HG02973 (cell line): ENCODE measurements around the gene LCAT.
"Not testable (repeated sequence)": the region's sequence is repeated elsewhere in the genome, so short reads cannot be mapped to it uniquely, and the experiment has no call there.

Experiments
- ATAC-seq: cut with Tn5 transposase; IDR thresholded peaks from one replicate; pipeline ENCODE4 v1.9.1; 2021; ENCODE audit warnings: moderate library complexity; ENCODE audit not compliant: unreplicated experiment

The LCAT gene

GRCh38 chr16:67933805-67934204, 10.1 kb downstream of the LCAT start:
- ATAC-seq = no peak

- no peak for ATAC-seq
Observed at GRCh38 chr16:67932462-67932840, 11.5 kb downstream of the LCAT start.

- ATAC-seq = no peak
Observed at GRCh38 chr16:67931712-67932461, 12.0 kb downstream of the LCAT start, which contains the start of gene CTRL. CTRL (minus strand) TSS chr16:67931862; CDS start chr16:67931852, 10 bp downstream.

- ATAC-seq = no peak
Observed at GRCh38 chr16:67930678-67931211, 13.2 kb downstream of the LCAT start.

- ATAC-seq = no peak
Observed at GRCh38 chr16:67930191-67930590, 13.7 kb downstream of the LCAT start.

GRCh38 chr16:67928561-67929364, 15.2 kb downstream of the LCAT start:
- ATAC-seq = no peak

- ATAC-seq = no peak
Observed at GRCh38 chr16:67928147-67928546, 15.8 kb downstream of the LCAT start.

- no peak for ATAC-seq
Observed at GRCh38 chr16:67927131-67927941, 16.6 kb downstream of the LCAT start.

GRCh38 chr16:67926181-67926750, 17.7 kb downstream of the LCAT start:
- no peak for ATAC-seq

GRCh38 chr16:67924140-67924906, 19.6 kb downstream of the LCAT start:
- ATAC-seq = no peak

GRCh38 chr16:67923414-67924116, 20.4 kb downstream of the LCAT start:
- no peak for ATAC-seq

GRCh38 chr16:67922740-67923139, 21.2 kb downstream of the LCAT start:
- no peak for ATAC-seq

- ATAC-seq = no peak
Observed at GRCh38 chr16:67922221-67922620, 21.7 kb downstream of the LCAT start.

- no peak for ATAC-seq
Observed at GRCh38 chr16:67919622-67920221, 24.2 kb downstream of the LCAT start.

GRCh38 chr16:67917852-67918236, 26.1 kb downstream of the LCAT start:
- no peak for ATAC-seq

- ATAC-seq = no peak
Observed at GRCh38 chr16:67917140-67917851, 26.6 kb downstream of the LCAT start.

GRCh38 chr16:67915831-67916723, 27.8 kb downstream of the LCAT start:
- no peak for ATAC-seq

- ATAC-seq = not testable (repeated sequence)
Observed at GRCh38 chr16:67915496-67915769, 28.5 kb downstream of the LCAT start.
